ENCODE measurements around the gene NINJ2.

NINJ2 gene

DNA sequence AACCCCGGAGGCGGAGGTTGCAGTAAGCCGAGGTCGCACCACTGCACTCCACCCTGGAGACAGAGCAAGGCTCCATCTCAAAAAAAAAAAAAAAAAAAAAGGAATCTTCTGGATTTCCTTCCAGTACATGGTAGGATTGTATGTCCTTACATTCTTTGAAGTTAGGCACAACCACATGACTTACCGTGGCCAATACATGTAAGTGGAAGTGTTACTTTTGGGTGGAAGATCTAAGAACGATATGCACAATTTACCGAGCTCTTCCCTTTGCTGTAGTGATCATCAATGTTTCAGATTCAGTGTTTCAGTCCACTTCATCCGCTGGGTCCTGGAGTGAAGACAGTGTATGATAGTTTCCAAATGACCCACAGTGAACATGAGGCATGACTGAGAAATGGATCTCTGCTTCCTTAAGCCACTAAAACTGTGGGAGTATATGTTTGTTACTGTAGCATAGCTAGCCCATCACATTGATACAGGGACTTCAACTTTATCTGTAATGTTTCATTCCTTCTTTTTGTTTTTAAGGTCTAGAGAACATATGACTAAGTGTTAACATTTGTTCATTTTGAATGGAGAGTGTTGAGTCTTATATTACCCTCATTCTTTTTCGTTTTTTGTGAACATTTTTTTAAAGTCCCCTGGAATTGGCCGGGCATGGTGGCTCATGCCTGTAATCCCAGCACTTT, 18.5 kb upstream of the NINJ2 start:
- TF ChIP-seq, protein P1, sequence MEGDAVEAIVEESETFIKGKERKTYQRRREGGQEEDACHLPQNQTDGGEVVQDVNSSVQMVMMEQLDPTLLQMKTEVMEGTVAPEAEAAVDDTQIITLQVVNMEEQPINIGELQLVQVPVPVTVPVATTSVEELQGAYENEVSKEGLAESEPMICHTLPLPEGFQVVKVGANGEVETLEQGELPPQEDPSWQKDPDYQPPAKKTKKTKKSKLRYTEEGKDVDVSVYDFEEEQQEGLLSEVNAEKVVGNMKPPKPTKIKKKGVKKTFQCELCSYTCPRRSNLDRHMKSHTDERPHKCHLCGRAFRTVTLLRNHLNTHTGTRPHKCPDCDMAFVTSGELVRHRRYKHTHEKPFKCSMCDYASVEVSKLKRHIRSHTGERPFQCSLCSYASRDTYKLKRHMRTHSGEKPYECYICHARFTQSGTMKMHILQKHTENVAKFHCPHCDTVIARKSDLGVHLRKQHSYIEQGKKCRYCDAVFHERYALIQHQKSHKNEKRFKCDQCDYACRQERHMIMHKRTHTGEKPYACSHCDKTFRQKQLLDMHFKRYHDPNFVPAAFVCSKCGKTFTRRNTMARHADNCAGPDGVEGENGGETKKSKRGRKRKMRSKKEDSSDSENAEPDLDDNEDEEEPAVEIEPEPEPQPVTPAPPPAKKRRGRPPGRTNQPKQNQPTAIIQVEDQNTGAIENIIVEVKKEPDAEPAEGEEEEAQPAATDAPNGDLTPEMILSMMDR (IDR thresholded peaks at IDR 0.05; ENCODE audit: low read depth, low read length) = no peak
- no peak for DNase-seq (ENCODE audit: extremely low read depth, low read depth)

DNA sequence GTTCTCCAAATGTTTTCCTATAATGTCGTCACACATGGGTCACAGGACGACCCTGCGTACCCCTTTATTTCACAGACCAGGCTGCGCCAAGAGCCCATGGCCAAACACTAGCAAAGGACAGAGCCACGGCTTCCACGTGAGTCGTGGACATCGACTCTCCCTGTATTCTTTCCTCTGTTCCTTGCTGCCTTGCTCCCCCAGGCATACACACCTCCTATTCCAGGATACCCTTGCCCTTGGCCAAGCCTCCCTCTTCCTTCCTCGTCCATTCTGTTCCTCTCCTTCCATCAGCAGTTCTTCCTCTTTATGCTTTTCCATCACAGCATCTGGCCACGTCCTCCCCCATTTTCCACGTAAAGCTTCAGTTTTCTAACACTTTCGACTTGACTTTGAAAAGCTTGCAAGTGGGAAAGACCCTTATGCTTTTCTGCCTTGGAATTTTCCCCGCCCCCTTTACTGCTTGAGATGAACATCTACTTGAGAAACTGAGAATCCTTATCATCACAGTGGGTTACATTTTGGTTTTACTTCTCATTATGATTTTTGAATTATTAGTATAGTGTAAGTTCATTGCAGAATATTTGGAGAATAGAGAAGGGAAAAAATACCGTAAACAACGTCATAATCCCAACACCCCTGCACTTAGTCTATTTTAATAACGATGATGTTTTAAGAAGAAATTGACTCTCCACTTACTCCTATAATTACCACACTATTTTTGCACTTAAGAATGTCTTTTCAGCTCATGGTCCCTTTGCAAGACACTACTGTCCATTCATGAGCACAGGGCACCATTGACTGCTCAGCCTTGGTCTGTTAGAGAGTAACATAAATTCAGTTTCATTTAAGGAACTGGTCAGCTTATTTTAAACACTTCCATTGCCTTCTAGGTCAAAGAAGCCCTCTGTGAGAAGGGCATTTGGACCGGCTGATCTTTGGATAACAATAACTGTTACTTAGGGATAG, 15.8 kb upstream of the NINJ2 start:
- TF ChIP-seq, protein P1 (IDR thresholded peaks at IDR 0.05; ENCODE audit: low read depth, low read length) = no peak
- no peak for DNase-seq (ENCODE audit: extremely low read depth, low read depth)

DNA sequence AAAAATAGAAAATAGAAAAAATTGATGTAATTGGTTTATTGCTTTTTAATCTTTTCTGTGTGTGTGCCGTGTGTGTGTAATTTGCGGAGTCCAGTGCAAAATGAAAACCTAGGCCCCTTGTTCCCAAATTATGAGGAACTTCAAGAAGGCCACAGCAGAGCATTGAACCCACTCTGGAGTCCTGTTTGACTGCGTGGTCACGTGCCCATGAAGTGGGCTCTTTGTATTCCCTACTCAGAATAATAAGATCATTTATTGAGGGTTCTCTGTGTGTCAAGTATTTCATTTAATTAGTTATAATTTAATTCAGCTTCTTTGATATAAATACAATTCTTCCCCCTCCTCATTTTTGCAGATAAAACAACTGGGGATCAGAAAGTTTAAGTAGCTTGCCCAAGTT, 12.3 kb upstream of the NINJ2 start:
- TF ChIP-seq, protein P1 (IDR thresholded peaks at IDR 0.05; ENCODE audit: low read depth, low read length) = no peak
- no peak for DNase-seq (ENCODE audit: extremely low read depth, low read depth)

DNA sequence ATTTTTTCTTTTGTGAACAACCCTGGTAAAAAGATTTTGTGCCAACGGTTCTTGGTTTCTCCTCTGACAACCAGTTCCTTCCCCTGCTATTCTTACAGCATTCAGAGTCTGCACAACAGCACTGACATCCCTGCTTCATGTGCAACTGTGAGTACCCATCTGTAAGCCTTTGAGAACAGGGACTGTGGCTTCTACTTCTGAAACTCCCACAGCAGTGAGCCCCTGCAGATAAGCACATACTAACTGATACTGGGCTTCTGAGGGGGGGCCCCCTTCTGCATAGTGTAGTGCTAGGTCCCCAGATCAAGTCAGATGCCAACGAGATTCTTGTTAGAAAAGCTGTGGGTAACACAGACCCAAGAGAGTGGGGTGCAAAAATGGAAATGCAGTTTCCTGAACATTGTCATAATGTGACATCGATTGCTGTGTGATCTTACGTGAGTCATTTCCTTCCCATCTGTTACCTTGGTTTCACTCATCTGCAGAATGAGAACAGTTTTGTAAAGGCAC, 11.1 kb upstream of the NINJ2 start:
- TF ChIP-seq, protein P1 (IDR thresholded peaks at IDR 0.05; ENCODE audit: low read depth, low read length) = no peak
- DNase-seq (ENCODE audit: extremely low read depth, low read depth) = no peak

DNA sequence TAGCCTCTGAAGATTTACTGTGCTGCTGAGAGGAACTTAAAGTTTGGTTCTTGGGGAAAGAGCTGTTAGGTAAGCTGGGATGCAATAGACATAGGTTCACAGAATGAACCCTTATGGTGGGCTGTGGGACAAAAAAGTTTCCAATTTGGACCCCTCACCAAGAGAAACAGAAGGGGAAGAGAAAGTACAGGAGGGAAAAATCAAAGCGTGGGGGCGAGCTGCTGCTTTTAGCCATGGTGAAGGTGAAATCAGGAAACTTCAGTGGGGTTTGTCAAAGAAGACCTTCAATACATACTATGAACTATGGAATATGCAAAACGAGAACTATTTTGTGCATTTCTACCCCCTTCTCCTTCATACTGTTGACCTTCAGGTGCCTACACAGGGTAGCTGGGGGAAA, 10.6 kb upstream of the NINJ2 start:
- TF ChIP-seq, protein P1 (IDR thresholded peaks at IDR 0.05; ENCODE audit: low read depth, low read length) = no peak
- DNase-seq (ENCODE audit: extremely low read depth, low read depth) = no peak

DNA sequence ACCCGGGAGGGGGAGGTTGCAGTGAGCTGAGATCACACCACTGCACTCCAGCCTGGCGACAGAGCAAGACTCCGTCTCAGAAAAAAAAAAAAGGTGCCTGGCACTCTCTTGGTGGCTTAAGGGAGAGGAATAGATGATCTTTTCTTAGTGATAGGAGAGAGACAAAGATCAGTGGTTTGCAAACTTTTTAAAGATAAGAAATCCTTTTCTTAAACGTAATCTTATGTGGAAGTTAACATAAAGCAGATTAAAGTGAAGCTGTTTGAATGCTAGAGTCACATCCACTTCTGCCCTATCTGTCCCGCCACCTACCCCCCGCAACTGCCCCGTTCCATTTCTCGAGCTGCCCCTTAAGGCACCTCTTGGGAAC, 6.3 kb upstream of the NINJ2 start:
- DNase-seq (ENCODE audit: extremely low read depth, low read depth) = no peak
- TF ChIP-seq, protein P1 (IDR thresholded peaks at IDR 0.05; ENCODE audit: low read depth, low read length) = no peak

DNA sequence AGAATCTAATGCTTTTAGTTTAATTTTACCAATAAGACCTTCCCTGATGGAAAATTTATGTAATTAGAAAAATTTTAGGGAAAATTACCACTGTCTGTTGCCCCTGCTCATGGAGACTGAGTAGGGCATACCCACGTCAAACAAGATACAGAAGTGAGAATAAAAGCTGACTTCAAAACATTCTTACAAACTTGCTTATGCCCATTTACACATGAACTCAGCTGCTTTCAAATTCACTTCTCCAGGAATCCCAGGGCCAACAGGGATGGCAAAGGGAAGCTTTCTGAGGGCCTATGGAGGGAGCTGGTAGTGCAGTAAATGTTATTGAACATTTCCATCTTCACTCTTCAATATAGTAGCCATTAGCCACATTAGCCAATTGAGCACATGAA, 4.8 kb upstream of the NINJ2 start:
- TF ChIP-seq, protein P1 (IDR thresholded peaks at IDR 0.05; ENCODE audit: low read depth, low read length) = no peak
- no peak for DNase-seq (ENCODE audit: extremely low read depth, low read depth)

Data from AG09319 (cell line).